ENCODE measurements around the gene KLRD1. TPM values are rescaled to one million over a fixed set of nuclear protein-coding genes. Genes with fewer than 3 reads are reported as not detected.
"Not testable (repeated sequence)": the region's sequence is repeated elsewhere in the genome, so short reads cannot be mapped to it uniquely, and the experiment has no call there.

KLRD1 gene
- total RNA-seq, 1 experiment from 2014 or later, result not detected

- no peak for DNase-seq (ENCODE audit: low read depth)
These were observed 60.8 kb downstream of the KLRD1 start for GRCh38 chr12:10368206-10369171.

GRCh38 chr12:10369557-10370415 lies 62.1 kb downstream of the KLRD1 start:
- DNase-seq (ENCODE audit: low read depth), result no peak

- not testable (repeated sequence) for DNase-seq (ENCODE audit: low read depth)
These were observed 64.3 kb downstream of the KLRD1 start for GRCh38 chr12:10371893-10372535.

GRCh38 chr12:10372559-10372958 lies 64.9 kb downstream of the KLRD1 start:
- no peak for DNase-seq (ENCODE audit: low read depth)

GRCh38 chr12:10374624-10375018 lies 67.0 kb downstream of the KLRD1 start:
- DNase-seq (ENCODE audit: low read depth), result no peak

- DNase-seq (ENCODE audit: low read depth), result peak; percentile 34
These were observed 71.1 kb downstream of the KLRD1 start for GRCh38 chr12:10378737-10379136.

Other genes with a start within 250 kb of the KLRD1 start
- not detected in 2 replicates for gene CLEC1A, start 208.9 kb upstream of the KLRD1 start, total RNA-seq (2014; rRNA removed; shearing (Covaris generic))
- gene CLEC7A, start 177.7 kb upstream of the KLRD1 start, total RNA-seq (2014; rRNA removed; shearing (Covaris generic)), result not detected in 2 replicates
- not detected in 2 replicates for gene OLR1, start 135.7 kb upstream of the KLRD1 start, total RNA-seq (2014; rRNA removed; shearing (Covaris generic))
- 0.07 TPM in 1 of 2 replicates, not detected in the other for gene TMEM52B, start 128.8 kb upstream of the KLRD1 start, total RNA-seq (2014; rRNA removed; shearing (Covaris generic))
- gene GABARAPL1, start 95.0 kb upstream of the KLRD1 start, total RNA-seq (2014; rRNA removed; shearing (Covaris generic)), result 2.3 and 3.9 TPM in 2 replicates
- gene KLRK1, start 82.2 kb downstream of the KLRD1 start, total RNA-seq (2014; rRNA removed; shearing (Covaris generic)), result not detected in 2 replicates
- gene KLRC4, start 101.9 kb downstream of the KLRD1 start, total RNA-seq (2014; rRNA removed; shearing (Covaris generic)), result not detected in 2 replicates
- gene KLRC3, start 112.7 kb downstream of the KLRD1 start, total RNA-seq (2014; rRNA removed; shearing (Covaris generic)), result not detected in 2 replicates
- not detected in 2 replicates for gene KLRC2, start 128.1 kb downstream of the KLRD1 start, total RNA-seq (2014; rRNA removed; shearing (Covaris generic))
- gene KLRC1, start 145.5 kb downstream of the KLRD1 start, total RNA-seq (2014; rRNA removed; shearing (Covaris generic)), result 0.71 TPM in 1 of 2 replicates, not detected in the other
- 1.3 and 1.4 TPM in 2 replicates for gene EIF2S3B, start 198.0 kb downstream of the KLRD1 start, total RNA-seq (2014; rRNA removed; shearing (Covaris generic))

Measured in HT1080 (cell line).